Testis (tissue), 2 donors: Measurements from ENCODE around the gene RASA3.

ENCODE experiments used
- POLR2A ChIP-seq: fragments of 450-650 bp; IDR thresholded peaks from one replicate; pipeline ENCODE4 v1.6.1; 2017; ENCODE audit warnings: antibody characterized with exemption, mild to moderate bottlenecking, moderate library complexity
- TF ChIP-seq, protein P1 (sequence below), 3 experiments: fragments of 450-650 bp in 2 of 3; fragments of 200-600 bp in 1 of 3; sonication (generic) in 1 of 3; IDR thresholded peaks; one replicate each; pipeline ENCODE4 v1.5.1; 2016 to 2019; ENCODE audit warnings: antibody characterized with exemption in 3 of 3, mild to moderate bottlenecking in 2 of 3, moderate library complexity in 1 of 3

DNA sequence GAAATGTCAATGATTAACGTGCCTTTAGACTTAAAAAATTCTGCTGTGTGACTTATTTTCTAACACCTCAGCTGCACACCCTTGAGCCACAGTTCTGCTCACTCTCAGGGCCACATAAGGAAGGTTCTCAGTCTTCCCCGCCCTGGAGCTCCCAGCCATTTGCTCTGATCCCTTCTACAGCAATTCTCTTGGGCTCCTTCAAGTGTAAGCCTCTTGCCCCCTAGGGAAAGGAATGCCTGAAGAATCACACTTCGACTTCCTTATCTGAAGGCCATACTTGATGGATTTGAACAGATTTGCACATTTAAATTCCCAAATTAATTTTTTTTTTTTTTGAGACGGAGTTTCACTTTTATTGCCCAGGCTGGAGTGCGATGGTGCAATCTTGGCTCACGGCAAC is 44.2 kb downstream of the RASA3 start:
- TF ChIP-seq, protein P1, sequence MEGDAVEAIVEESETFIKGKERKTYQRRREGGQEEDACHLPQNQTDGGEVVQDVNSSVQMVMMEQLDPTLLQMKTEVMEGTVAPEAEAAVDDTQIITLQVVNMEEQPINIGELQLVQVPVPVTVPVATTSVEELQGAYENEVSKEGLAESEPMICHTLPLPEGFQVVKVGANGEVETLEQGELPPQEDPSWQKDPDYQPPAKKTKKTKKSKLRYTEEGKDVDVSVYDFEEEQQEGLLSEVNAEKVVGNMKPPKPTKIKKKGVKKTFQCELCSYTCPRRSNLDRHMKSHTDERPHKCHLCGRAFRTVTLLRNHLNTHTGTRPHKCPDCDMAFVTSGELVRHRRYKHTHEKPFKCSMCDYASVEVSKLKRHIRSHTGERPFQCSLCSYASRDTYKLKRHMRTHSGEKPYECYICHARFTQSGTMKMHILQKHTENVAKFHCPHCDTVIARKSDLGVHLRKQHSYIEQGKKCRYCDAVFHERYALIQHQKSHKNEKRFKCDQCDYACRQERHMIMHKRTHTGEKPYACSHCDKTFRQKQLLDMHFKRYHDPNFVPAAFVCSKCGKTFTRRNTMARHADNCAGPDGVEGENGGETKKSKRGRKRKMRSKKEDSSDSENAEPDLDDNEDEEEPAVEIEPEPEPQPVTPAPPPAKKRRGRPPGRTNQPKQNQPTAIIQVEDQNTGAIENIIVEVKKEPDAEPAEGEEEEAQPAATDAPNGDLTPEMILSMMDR (IDR thresholded peaks at IDR 0.05): no peak
- no peak for TF ChIP-seq POLR2A
